Nephron (organoid): ENCODE measurements around the gene TMEM181.
"Not testable (repeated sequence)": the region's sequence is repeated elsewhere in the genome, so short reads cannot be mapped to it uniquely, and the experiment has no call there.

Experiments used
- H3K27ac Mint-ChIP-seq, 3 experiments: 2 replicates each; pipeline ENCODE4 v1.8.0; 2020; ENCODE audit warnings: mixed read lengths in 3 of 3, mild to moderate bottlenecking in 2 of 3, moderate library complexity in 1 of 3
- H3K27me3 Mint-ChIP-seq: 2 replicates; pipeline ENCODE4 v1.8.0; 2021; ENCODE audit warnings: low read depth, mild to moderate bottlenecking, moderate library complexity, mixed read lengths
- H3K36me3 Mint-ChIP-seq: 2 replicates; pipeline ENCODE4 v1.8.0; 2020; ENCODE audit warnings: low read depth, mixed read lengths
- H3K4me1 Mint-ChIP-seq: 2 replicates; pipeline ENCODE4 v1.8.0; 2020; ENCODE audit warnings: mixed read lengths
- H3K4me3 Mint-ChIP-seq, 3 experiments: 2 replicates each; pipeline ENCODE4 v1.8.0; 2020; ENCODE audit warnings: mild to moderate bottlenecking in 3 of 3, mixed read lengths in 3 of 3, moderate library complexity in 2 of 3
- H3K9me3 Mint-ChIP-seq: 2 replicates; pipeline ENCODE4 v1.8.0; 2020; ENCODE audit warnings: mixed read lengths
- TF ChIP-seq, protein P1 (sequence below), 3 experiments: fragments of 200-600 bp; sonication (generic); IDR thresholded peaks; one replicate each; pipeline ENCODE4 v1.5.0; 2021; ENCODE audit warnings: antibody characterized with exemption in 3 of 3; ENCODE audit not compliant: unreplicated experiment in 3 of 3

The TMEM181 gene

DNA sequence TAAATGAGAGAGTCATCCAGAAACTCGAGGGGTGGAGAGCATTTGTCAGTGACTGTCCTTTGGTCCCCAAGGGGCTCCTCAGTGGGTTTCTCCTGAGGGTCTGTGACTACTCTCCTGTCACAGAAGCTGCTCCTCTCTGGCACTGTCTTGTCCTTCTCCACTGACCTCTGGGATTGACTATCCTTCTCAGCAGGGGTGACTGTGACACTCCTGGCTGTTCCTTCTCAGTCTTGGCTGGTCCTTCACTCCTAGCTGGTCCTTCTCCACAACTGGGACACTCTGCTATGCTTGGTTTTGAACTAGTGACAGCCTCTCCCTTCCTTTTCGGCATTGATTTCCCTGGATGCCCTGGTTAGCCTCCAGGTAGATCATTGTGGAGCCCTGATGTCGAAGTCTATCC is 51.1 kb downstream of the TMEM181 start:
- Mint-ChIP-seq H3K4me1 (peaks cover 11% of the 10 kb centered on the region), H3K36me3 (peaks cover 44% of the 10 kb centered on the region), H3K4me3 (no peak overlapping the region), H3K27me3 (no peaks in the 10 kb centered on the region), H3K9me3 (no peaks in the 10 kb centered on the region), H3K27ac (peak overlapping the region; percentile 9 to 50 (median 40))
- TF ChIP-seq, protein P1, sequence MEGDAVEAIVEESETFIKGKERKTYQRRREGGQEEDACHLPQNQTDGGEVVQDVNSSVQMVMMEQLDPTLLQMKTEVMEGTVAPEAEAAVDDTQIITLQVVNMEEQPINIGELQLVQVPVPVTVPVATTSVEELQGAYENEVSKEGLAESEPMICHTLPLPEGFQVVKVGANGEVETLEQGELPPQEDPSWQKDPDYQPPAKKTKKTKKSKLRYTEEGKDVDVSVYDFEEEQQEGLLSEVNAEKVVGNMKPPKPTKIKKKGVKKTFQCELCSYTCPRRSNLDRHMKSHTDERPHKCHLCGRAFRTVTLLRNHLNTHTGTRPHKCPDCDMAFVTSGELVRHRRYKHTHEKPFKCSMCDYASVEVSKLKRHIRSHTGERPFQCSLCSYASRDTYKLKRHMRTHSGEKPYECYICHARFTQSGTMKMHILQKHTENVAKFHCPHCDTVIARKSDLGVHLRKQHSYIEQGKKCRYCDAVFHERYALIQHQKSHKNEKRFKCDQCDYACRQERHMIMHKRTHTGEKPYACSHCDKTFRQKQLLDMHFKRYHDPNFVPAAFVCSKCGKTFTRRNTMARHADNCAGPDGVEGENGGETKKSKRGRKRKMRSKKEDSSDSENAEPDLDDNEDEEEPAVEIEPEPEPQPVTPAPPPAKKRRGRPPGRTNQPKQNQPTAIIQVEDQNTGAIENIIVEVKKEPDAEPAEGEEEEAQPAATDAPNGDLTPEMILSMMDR (IDR thresholded peaks at IDR 0.05; ENCODE audit: unreplicated experiment in 3 of 3), result no peak

DNA sequence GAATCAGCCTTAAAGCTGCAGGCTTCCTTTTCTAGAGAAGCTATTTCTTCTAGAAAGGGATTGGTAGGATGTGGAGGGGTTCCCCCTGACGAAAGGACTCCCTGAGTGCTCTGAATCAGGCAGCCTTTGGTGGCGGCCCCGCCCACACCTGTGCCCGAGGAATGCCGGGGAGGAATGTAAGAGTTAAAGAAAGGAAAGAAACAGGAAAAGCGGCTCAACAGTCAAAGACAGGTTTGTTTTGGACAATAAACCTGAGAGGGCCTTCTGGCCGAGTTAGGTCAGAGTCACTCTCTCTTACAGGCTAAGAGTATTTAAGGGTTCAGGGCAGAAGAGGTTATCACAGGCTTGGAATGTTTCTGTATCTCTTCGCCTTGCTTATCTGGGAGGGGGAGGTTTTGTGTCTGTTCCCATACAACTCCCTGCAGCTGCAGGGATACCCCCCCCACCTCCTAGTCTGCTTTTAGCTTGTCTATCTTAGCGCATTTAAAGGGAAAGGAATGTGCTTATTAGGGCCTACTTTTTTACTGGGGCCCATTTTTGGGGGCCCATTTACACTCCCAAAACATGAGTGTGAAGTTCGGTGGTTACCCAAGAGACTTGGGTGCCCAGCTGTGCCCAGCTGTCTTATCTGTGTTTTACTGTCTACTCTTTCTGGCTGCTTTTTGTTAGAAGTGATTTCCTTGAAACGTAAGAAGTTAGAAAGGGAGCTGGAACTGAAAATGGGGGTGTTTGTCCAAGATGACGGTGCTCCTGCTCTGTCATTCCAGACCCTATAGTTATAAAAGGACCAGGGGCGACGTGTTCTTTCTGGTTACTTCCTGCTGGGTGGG is 51.9 kb downstream of the TMEM181 start:
- H3K27me3 Mint-ChIP-seq, result no peaks in the 10 kb centered on the region
- H3K4me3 Mint-ChIP-seq, result peak overlapping the region in 1 of 3 experiments; percentile 39
- peak overlapping the region; percentile 9 to 64 (median 43) for H3K27ac Mint-ChIP-seq
- H3K4me1 Mint-ChIP-seq, result peaks cover 11% of the 10 kb centered on the region
- TF ChIP-seq, protein P1 (IDR thresholded peaks at IDR 0.05; ENCODE audit: unreplicated experiment in 3 of 3), result no peak
- H3K9me3 Mint-ChIP-seq, result no peaks in the 10 kb centered on the region
- H3K36me3 Mint-ChIP-seq, result peaks cover 50% of the 10 kb centered on the region

DNA sequence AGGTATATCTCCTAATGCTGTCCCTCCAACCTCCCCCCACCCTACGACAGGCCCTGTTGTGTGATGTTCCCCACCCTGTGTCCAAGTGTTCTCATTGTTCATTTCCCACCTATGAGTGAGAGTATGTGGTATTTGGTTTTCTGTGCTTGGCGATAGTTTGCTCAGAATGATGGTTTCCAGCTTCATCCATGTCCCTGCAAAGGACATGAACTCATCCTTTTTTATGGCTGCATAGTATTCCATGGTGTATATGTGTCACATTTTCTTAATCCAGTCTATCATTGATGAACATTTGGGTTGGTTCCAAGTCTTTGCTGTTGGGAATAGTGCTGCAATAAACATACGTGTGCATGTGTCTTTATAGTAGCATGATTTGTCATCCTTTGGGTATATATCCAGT is 54.7 kb downstream of the TMEM181 start:
- peaks cover 11% of the 10 kb centered on the region for H3K4me1 Mint-ChIP-seq
- H3K4me3 Mint-ChIP-seq, H3K27me3 Mint-ChIP-seq, H3K27ac Mint-ChIP-seq: not testable (repeated sequence)
- H3K36me3 Mint-ChIP-seq, result peaks cover 63% of the 10 kb centered on the region
- H3K9me3 Mint-ChIP-seq, result peaks cover 13% of the 10 kb centered on the region

DNA sequence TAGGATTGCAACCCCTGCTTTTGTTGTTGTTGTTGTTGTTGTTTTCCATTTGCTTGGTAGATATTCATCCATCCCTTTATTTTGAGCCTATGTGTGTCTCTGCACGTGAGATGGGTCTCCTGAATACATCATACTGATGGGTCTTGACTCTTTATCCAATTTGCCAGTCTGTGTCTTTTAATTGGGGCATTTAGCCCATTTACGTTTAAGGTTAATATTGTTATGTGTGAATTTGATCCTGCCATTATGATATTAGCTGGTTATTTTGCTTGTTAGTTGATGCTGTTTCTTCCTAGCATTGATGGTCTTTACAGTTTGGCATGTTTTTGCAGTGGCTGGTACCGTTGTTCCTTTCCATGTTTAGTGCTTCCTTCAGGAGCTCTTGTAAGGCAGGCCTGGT is 58.4 kb downstream of the TMEM181 start:
- H3K9me3 Mint-ChIP-seq, result peaks cover 13% of the 10 kb centered on the region
- not testable (repeated sequence) for H3K27ac Mint-ChIP-seq, H3K4me3 Mint-ChIP-seq, H3K4me1 Mint-ChIP-seq, H3K27me3 Mint-ChIP-seq
- peaks cover 79% of the 10 kb centered on the region for H3K36me3 Mint-ChIP-seq

DNA sequence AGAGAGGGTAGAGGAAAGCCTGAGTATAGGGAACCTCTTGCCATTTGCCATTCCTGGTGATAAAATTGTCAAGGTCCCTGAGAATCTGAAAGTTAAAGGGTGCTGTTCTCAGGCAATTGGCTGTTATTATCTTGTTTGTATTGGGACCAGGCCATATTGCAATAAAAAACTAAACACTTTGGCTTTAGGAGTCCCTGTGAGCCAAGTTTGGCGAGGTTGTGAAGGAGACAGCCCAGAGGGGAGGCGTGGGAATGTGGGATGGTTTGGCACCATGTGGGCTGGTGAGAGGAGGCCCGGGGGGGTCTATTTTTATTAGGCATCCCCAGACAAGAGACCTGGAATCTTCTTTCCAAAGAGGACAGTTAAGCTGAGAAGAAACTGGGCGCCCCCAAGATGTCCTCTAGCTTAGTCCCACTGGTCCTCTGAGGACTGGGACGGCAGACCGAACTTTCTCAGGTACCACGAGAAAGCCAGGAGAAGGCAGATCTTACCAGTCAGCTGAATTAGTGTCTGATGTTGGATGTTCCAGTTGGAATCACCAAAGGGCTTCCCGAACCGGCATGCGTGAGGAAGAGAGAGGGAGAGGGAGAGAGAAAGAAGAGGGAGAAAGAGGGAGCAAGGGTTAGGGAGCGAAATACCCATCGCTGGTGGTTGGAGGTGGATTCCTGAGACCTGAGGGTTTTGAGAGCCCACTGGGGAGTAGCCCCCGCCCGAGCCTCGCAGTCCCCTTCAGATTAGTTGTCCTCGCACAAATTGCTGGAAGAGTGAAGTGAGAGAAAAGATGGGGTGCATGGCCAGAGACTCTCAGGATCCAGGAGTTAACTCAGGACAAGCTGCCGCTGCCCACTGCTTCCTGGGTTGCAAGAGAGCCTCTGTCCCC is 60.3 kb downstream of the TMEM181 start:
- Mint-ChIP-seq H3K36me3 (peaks cover 80% of the 10 kb centered on the region), H3K4me3 (no peak overlapping the region), H3K9me3 (peaks cover 13% of the 10 kb centered on the region), H3K27me3 (no peaks in the 10 kb centered on the region), H3K4me1 (no peaks in the 10 kb centered on the region), H3K27ac (no peak overlapping the region)
- TF ChIP-seq, protein P1 (IDR thresholded peaks at IDR 0.05; ENCODE audit: unreplicated experiment in 3 of 3), result no peak

DNA sequence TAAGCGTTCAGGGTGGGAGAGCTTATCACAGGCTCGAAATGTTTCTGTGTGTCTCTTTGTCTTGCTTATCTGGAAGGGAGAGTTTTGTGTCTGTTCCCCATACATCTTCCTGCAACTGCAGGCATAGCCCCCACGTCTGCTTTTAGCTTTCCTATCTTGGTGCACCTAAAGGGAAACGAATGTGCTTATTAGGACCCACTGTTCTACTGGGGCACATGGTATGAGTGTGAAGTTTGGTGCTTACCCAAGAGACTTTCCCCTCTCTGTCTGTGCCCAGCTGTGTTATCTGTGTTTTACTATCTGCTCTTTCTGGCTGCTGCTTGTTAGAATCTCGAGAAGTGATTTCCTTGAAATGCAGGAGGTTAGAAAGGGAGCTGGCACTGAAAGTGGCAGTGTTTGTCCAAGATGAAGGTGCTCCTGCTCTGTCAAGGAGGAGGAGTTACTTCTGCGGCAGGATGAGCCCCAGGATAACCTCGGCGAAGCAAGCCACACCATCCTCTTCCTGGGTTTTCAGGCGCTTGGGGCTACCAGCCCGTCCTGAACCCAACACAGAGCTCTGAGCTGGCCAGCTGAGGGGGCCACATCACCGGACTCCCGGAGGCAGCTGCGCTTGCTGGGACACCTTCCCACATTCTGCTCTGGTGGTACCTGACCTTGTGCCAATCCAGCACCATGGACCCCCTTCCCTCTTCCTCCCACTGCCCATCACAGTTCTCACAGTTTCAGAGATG is 61.2 kb downstream of the TMEM181 start:
- Mint-ChIP-seq H3K36me3 (peaks cover 77% of the 10 kb centered on the region), H3K4me3 (no peak overlapping the region), H3K27me3 (no peaks in the 10 kb centered on the region), H3K27ac (no peak overlapping the region), H3K4me1 (no peaks in the 10 kb centered on the region), H3K9me3 (peaks cover 13% of the 10 kb centered on the region)
- TF ChIP-seq, protein P1 (IDR thresholded peaks at IDR 0.05; ENCODE audit: unreplicated experiment in 3 of 3), result no peak
